A204.1 (cell line): ENCODE measurements around the gene C2orf49.
"Not testable (repeated sequence)": the region's sequence is repeated elsewhere in the genome, so short reads cannot be mapped to it uniquely, and the experiment has no call there.

ENCODE experiments used
- FAIRE-seq: peaks from 2 replicates; lab custom pipeline; 2012; peaks lifted over from hg19 to GRCh38; lab: Jason Lieb, UNC

The C2orf49 gene

GRCh38 chr2:105321875-105322646 lies 15.3 kb upstream of the C2orf49 start:
- no peak for FAIRE-seq

GRCh38 chr2:105323111-105323510 lies 14.2 kb upstream of the C2orf49 start:
- no peak for FAIRE-seq

GRCh38 chr2:105324101-105324500 lies 13.2 kb upstream of the C2orf49 start:
- FAIRE-seq = no peak

- FAIRE-seq = no peak
Measured at GRCh38 chr2:105324732-105325131, 12.6 kb upstream of the C2orf49 start.

GRCh38 chr2:105325389-105325963 lies 11.9 kb upstream of the C2orf49 start:
- no peak for FAIRE-seq

GRCh38 chr2:105327271-105327670 lies 10.1 kb upstream of the C2orf49 start:
- not testable (repeated sequence) for FAIRE-seq

- FAIRE-seq = no peak
Measured at GRCh38 chr2:105327690-105328089, 9.7 kb upstream of the C2orf49 start.

- FAIRE-seq = no peak
Measured at GRCh38 chr2:105328281-105329196, 8.8 kb upstream of the C2orf49 start.

- no peak for FAIRE-seq
Measured at GRCh38 chr2:105329197-105329554, 8.2 kb upstream of the C2orf49 start.

- no peak for FAIRE-seq
Measured at GRCh38 chr2:105329561-105330495, 7.5 kb upstream of the C2orf49 start, which contains the start of gene TGFBRAP1. Gene TGFBRAP1 (minus strand): TSS chr2:105329735. CDS start chr2:105308301, 21,434 bp downstream.

- no peak for FAIRE-seq
Measured at GRCh38 chr2:105330681-105331375, 6.5 kb upstream of the C2orf49 start.

- FAIRE-seq = no peak
Measured at GRCh38 chr2:105334211-105334610, 3.1 kb upstream of the C2orf49 start.

- no peak for FAIRE-seq
Measured at GRCh38 chr2:105335469-105335868, 1.9 kb upstream of the C2orf49 start.

- no peak for FAIRE-seq
Measured at GRCh38 chr2:105336786-105337121, 586 bp upstream of the C2orf49 start.

GRCh38 chr2:105338020-105338385 lies 663 bp downstream of the C2orf49 start:
- FAIRE-seq = no peak

- FAIRE-seq = no peak
Measured at GRCh38 chr2:105339414-105339813, 2.1 kb downstream of the C2orf49 start.

- FAIRE-seq = peak; percentile 89
Measured at GRCh38 chr2:105344704-105345345, 7.5 kb downstream of the C2orf49 start.

GRCh38 chr2:105357122-105357521 lies 19.8 kb downstream of the C2orf49 start:
- FAIRE-seq = no peak

- no peak for FAIRE-seq
Measured at GRCh38 chr2:105358593-105358992, 21.3 kb downstream of the C2orf49 start.

GRCh38 chr2:105361102-105361889 lies 24.0 kb downstream of the C2orf49 start:
- no peak for FAIRE-seq
